ENCODE data around the gene DCAF8L2. TPM values are rescaled to one million over a fixed set of nuclear protein-coding genes. Genes with fewer than 3 reads are reported as not detected.

The DCAF8L2 gene
- total and polyA plus RNA-seq, 8 donors = not detected

DNA sequence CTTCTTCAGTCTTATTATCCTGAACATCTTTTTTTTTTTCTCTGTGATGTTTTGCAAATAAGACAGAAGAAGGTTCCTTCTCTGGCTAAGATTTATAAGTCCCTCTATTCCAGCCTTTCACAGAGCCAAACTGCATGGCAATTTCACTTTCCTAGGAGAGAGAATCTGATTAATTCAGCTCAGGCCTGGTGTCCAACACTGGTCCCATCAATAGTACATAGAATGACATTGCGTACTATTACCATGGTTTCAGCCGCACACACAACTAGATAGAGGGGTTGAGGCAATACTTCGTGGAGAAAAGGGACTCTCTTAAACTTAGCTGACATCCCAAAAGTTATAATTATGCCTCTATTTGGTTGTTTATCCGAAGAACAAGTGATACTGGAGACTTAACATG is 18.5 kb downstream of the DCAF8L2 start:
- TF ChIP-seq POLR2A (IDR thresholded peaks at IDR 0.05) (no peak), POLR2AphosphoS5 (IDR thresholded peaks at IDR 0.05) (no peak), EP300 (IDR thresholded peaks at IDR 0.05) (no peak)
- TF ChIP-seq, protein P1, sequence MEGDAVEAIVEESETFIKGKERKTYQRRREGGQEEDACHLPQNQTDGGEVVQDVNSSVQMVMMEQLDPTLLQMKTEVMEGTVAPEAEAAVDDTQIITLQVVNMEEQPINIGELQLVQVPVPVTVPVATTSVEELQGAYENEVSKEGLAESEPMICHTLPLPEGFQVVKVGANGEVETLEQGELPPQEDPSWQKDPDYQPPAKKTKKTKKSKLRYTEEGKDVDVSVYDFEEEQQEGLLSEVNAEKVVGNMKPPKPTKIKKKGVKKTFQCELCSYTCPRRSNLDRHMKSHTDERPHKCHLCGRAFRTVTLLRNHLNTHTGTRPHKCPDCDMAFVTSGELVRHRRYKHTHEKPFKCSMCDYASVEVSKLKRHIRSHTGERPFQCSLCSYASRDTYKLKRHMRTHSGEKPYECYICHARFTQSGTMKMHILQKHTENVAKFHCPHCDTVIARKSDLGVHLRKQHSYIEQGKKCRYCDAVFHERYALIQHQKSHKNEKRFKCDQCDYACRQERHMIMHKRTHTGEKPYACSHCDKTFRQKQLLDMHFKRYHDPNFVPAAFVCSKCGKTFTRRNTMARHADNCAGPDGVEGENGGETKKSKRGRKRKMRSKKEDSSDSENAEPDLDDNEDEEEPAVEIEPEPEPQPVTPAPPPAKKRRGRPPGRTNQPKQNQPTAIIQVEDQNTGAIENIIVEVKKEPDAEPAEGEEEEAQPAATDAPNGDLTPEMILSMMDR (IDR thresholded peaks at IDR 0.05) = no peak
- intact Hi-C loops (cut with DNase I; ENCODE audit: low total_unique reads) = no loop called here
- H3K36me3 ChIP-seq = no peaks in the 10 kb centered on the region
- DNase-seq = no peak
- no peaks in the 10 kb centered on the region for H3K4me1 ChIP-seq
- H3K27me3 ChIP-seq = no peaks in the 10 kb centered on the region
- WGBS, 5 donors = 62 to 81% (median 72%) methylated on average over 4 of the region's 4 CpGs
- H3K4me3 ChIP-seq = no peak overlapping the region
- no peak overlapping the region for H3K27ac ChIP-seq
- H3K9me3 ChIP-seq = peaks cover 0 to 8% (median 0%) of the 10 kb centered on the region in 4 donors

DNA sequence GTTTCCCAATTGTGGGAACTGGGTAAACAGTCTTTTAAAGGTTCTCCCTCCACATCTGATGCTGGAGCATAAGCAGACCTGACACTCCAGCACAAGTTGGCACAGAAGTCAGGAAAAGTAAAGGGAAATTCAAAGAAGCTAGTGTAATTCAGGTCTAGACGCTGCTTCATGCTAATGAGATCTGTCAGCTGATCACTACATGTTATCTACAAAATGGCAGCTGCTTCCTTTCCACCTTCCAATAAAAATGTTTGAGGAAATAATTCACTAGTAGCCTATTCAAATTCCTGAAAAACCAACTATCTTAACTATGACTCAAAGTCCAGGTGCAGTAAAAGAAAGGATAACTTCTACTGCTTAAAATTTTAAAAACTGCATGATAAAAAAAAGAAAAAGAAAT is 29.3 kb downstream of the DCAF8L2 start:
- TF ChIP-seq, protein P1 (IDR thresholded peaks at IDR 0.05) = no peak
- TF ChIP-seq POLR2AphosphoS5 (IDR thresholded peaks at IDR 0.05) = no peak
- no peak for TF ChIP-seq EP300 (IDR thresholded peaks at IDR 0.05)
- TF ChIP-seq POLR2A (IDR thresholded peaks at IDR 0.05) = no peak
- no peaks in the 10 kb centered on the region for H3K4me1 ChIP-seq
- H3K27me3 ChIP-seq = no peaks in the 10 kb centered on the region
- no peak overlapping the region for H3K4me3 ChIP-seq
- no peaks in the 10 kb centered on the region for H3K36me3 ChIP-seq
- H3K9me3 ChIP-seq = no peaks in the 10 kb centered on the region
- intact Hi-C loops (cut with DNase I; ENCODE audit: low total_unique reads) = no loop called here
- peak in 1 of 2 donors; percentile 2 for DNase-seq
- 19 to 32% (median 29%) methylated on average over 1 of the region's 1 CpG for WGBS, 5 donors
- H3K27ac ChIP-seq = no peak overlapping the region

DNA sequence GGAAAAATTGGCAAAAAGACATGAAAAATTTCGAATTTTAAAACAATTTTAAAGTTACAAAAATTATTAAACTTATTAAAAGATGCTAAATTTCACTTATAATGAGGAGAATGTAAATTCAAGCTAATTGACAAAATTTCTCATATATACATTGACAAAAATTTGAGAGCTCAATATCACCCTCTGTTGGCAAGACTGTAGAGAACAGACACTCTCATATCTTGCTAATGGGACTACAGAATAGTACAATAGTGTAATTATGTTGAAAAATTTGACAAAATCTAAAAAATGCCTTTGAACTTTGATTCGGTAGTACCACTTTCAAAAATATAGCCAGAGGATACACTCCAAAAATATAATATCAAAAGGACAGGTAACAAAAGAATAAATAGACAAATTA is 29.8 kb downstream of the DCAF8L2 start:
- intact Hi-C loops (cut with DNase I; ENCODE audit: low total_unique reads) = no loop called here
- TF ChIP-seq POLR2AphosphoS5 (IDR thresholded peaks at IDR 0.05) = no peak
- TF ChIP-seq, protein P1 (IDR thresholded peaks at IDR 0.05) = no peak
- TF ChIP-seq EP300 (IDR thresholded peaks at IDR 0.05) = no peak
- no peak for TF ChIP-seq POLR2A (IDR thresholded peaks at IDR 0.05)
- peak in 1 of 2 donors; percentile 13 for DNase-seq
- Histone ChIP-seq H3K36me3 (no peaks in the 10 kb centered on the region), H3K4me1 (no peaks in the 10 kb centered on the region), H3K4me3 (no peak overlapping the region), H3K27ac (no peak overlapping the region), H3K9me3 (no peaks in the 10 kb centered on the region), H3K27me3 (no peaks in the 10 kb centered on the region)
- WGBS, 5 donors = 10 to 36% (median 18%) methylated on average over 2 of the region's 2 CpGs

DNA sequence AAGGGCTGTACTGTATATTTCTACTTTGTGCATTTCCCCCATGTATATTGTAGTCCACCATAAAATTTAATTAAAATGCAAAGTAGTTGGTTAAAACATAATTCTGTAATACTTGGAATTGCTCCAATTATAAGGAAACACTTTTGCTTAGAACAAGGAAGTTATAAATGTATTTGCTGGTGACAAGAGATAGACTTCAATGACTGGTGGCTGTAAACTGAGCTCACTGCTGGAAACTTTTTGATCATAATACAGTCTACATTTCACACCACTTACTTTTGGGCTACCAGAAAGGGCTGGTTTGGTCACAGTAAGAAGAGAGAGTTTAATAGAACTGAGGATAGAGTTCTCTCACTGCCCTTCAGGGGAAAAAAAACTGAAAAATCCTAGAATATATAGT is 32.7 kb downstream of the DCAF8L2 start:
- Histone ChIP-seq H3K9me3 (no peaks in the 10 kb centered on the region), H3K27ac (no peak overlapping the region), H3K27me3 (no peaks in the 10 kb centered on the region), H3K36me3 (no peaks in the 10 kb centered on the region), H3K4me1 (no peaks in the 10 kb centered on the region), H3K4me3 (no peak overlapping the region)
- TF ChIP-seq EP300 (IDR thresholded peaks at IDR 0.05) = no peak
- TF ChIP-seq POLR2A (IDR thresholded peaks at IDR 0.05) = no peak
- TF ChIP-seq, protein P1 (IDR thresholded peaks at IDR 0.05) = no peak
- no peak for DNase-seq
- intact Hi-C loops (cut with DNase I; ENCODE audit: low total_unique reads) = no loop called here
